ENCODE measurements around the gene NUTF2.
"Not testable (repeated sequence)": the region's sequence is repeated elsewhere in the genome, so short reads cannot be mapped to it uniquely, and the experiment has no call there.

The NUTF2 gene

GRCh38 chr16:67860589-67861398 lies 14.1 kb downstream of the NUTF2 start:
- DNase-seq (ENCODE audit: low spot score): no peak
- no peak for TF ChIP-seq CTCF (IDR thresholded peaks at IDR 0.05; ENCODE audit: extremely low read depth, insufficient read depth, missing control alignments)
- in situ Hi-C loops (cut with MboI; ENCODE audit: low pct_unique_long_range_greater_than_20kb, low sequenced_read_pairs, unreplicated experiment): no loop called here

GRCh38 chr16:67861877-67862276 lies 15.1 kb downstream of the NUTF2 start:
- no peak for TF ChIP-seq CTCF (IDR thresholded peaks at IDR 0.05; ENCODE audit: extremely low read depth, insufficient read depth, missing control alignments)
- in situ Hi-C loops (cut with MboI; ENCODE audit: low pct_unique_long_range_greater_than_20kb, low sequenced_read_pairs, unreplicated experiment): no loop called here
- no peak for DNase-seq (ENCODE audit: low spot score)

- DNase-seq (ENCODE audit: low spot score): no peak
- in situ Hi-C loops (cut with MboI; ENCODE audit: low pct_unique_long_range_greater_than_20kb, low sequenced_read_pairs, unreplicated experiment): no loop called here
- TF ChIP-seq CTCF (IDR thresholded peaks at IDR 0.05; ENCODE audit: extremely low read depth, insufficient read depth, missing control alignments): no peak
Measured at GRCh38 chr16:67862623-67863583, 16.2 kb downstream of the NUTF2 start.

GRCh38 chr16:67864044-67864443 lies 17.3 kb downstream of the NUTF2 start:
- DNase-seq (ENCODE audit: low spot score); in situ Hi-C loops (cut with MboI; ENCODE audit: low pct_unique_long_range_greater_than_20kb, low sequenced_read_pairs, unreplicated experiment): not testable (repeated sequence)

GRCh38 chr16:67864594-67864993 lies 17.9 kb downstream of the NUTF2 start:
- in situ Hi-C loops (cut with MboI; ENCODE audit: low pct_unique_long_range_greater_than_20kb, low sequenced_read_pairs, unreplicated experiment): no loop called here
- DNase-seq (ENCODE audit: low spot score): no peak
- TF ChIP-seq CTCF (IDR thresholded peaks at IDR 0.05; ENCODE audit: extremely low read depth, insufficient read depth, missing control alignments): no peak

GRCh38 chr16:67865318-67865717 lies 18.6 kb downstream of the NUTF2 start:
- in situ Hi-C loops (cut with MboI; ENCODE audit: low pct_unique_long_range_greater_than_20kb, low sequenced_read_pairs, unreplicated experiment): no loop called here

More at GRCh38 chr16:67865318-67865717, 18.6 kb downstream of the NUTF2 start:
- TF ChIP-seq CTCF (IDR thresholded peaks at IDR 0.05; ENCODE audit: extremely low read depth, insufficient read depth, missing control alignments): peak; percentile 59
- DNase-seq (ENCODE audit: low spot score): no peak

Data from GM13977 (cell line).